HG03159 (cell line): ENCODE results near the gene FNDC11.
"Not testable (repeated sequence)": the region's sequence is repeated elsewhere in the genome, so short reads cannot be mapped to it uniquely, and the experiment has no call there.

Experiments
- ATAC-seq: cut with Tn5 transposase; IDR thresholded peaks from one replicate; pipeline ENCODE4 v1.9.1; 2021; ENCODE audit warnings: mild to moderate bottlenecking, moderate library complexity; ENCODE audit not compliant: unreplicated experiment

The FNDC11 gene

DNA sequence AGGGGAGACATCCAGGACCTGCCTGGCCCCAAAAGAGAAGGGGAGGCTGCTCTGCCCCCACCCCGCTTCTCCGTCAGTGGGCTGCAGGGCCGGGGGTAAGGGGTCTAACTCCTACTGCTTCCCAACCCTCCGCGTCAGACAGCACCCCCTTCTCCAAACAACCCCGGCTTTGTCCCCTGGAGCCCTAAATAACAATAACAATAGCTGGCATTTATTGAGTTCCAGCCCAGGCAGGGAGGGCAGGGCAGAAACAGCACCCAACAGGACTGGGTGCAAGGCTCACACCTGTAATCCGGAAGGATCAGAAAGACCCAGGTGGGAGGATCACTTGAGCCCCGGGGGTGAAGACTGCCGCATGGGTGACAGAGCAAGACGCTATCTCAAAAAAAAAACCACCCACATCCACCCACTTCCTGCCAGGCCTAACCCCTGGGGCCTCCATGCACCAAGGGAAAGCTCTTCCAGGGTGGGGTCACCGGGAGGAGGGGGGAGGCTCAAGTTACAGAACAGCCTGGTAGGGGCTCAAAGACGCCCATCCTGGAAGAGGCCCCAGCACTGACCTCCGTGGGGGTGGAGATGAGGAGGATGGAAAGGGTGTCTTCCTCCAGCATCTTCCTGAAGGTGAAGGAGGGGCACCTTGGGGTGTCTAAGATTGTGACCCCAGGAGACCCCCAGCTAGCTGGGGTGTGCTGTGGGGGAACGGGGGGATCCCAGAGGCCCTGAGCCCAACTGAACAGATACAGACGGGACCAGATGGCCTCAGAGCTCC lies 1.3 kb upstream of the FNDC11 start:
- peak; percentile 33 for ATAC-seq

DNA sequence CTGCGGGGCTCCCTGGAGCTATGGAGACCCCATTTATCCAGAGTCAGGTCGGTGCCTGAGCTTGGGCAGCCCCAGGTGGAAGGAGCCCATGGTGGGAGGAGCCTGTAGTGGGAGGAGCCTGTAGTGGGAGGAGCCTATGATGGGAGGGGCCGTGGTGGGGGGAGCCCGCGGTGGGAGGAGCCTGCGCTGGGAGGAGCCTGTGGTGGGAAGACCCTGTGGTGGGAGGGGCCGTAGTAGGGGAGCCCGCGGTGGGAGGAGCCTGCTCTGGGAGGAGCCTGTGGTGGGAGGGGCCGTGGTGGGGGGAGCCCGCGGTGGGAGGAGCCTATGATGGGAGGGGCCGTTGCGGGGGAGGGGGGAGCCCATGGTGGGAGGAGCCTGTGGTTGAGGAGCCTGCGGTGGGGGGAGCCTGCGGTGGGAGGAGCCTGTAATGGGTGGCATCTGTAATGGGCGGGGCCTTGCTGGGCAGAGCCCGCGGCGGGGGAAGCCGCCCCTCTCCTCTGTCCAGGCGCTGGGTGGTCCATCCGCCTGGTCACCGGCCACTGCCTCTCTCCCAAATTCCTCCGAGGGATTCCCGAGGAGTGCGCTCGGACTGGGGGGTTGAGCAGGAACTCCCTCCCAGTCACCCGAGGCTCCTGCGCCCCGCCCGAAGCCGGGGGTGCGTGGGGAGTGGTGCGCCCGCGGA lies 567 bp upstream of the FNDC11 start:
- peak; percentile 35 for ATAC-seq

DNA sequence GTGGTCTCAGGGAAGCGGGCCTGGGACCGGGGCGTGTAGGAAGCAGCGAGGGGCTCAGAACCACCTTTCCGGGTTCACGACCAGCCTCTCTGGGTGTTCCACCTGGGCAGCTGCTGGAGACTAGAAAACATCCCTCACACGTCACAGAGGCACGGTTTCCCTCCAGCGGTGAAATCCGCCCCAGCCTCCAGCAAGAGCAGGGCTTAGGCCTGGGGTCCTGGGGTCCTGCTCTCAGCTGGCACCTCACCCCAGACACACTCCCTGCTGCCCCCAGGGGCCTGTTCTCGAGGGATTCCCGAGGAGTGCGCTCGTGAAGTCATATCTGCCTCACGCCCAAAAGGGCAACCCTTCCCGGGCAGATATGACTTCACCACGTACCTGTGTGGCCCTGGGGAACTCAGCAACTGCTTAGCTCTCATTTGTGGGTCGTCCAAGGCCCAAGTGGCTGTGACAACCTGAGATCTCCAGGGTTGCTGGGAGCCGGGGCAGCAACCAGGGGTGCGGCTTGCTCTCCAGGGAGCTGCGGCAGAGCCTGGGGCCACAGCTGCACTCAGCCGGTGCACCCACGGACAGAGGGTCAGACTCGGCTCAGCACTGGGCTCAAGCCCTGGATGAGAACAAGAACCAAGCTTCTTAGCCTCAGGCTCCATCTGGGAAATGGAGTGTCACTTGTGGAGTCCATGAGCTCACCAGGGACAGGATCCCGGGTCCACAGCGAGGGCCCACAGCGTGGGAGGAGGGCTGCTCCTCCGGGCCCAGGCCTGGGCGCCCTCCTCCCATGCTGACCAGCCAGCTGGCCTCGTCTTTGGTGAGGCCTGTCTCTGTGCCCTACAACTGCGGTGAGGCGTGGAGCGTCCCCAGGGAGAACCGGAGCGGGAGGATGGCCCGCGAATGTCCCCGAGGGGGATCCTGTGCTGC lies 661 bp downstream of the FNDC11 start:
- ATAC-seq, result no peak

DNA sequence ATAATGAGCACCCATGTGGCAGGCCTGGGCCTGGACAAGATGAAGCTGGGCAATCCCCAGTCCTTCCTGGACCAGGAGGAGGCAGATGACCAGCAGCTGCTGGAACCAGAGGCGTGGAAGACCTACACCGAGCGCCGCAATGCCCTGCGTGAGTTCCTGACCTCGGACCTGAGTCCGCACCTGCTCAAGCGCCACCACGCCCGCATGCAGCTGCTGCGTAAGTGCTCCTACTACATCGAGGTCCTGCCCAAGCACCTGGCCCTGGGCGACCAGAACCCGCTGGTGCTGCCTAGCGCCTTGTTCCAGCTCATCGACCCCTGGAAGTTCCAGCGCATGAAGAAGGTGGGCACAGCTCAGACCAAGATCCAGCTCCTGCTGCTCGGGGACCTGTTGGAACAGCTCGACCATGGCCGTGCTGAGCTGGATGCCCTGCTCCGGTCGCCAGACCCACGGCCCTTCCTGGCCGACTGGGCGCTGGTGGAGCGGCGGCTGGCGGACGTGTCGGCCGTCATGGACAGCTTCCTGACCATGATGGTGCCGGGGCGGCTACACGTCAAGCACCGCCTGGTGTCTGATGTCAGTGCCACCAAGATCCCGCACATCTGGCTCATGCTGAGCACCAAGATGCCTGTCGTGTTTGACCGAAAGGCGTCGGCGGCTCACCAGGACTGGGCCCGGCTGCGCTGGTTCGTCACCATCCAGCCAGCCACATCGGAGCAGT lies 1.9 kb downstream of the FNDC11 start:
- ATAC-seq, result no peak

DNA sequence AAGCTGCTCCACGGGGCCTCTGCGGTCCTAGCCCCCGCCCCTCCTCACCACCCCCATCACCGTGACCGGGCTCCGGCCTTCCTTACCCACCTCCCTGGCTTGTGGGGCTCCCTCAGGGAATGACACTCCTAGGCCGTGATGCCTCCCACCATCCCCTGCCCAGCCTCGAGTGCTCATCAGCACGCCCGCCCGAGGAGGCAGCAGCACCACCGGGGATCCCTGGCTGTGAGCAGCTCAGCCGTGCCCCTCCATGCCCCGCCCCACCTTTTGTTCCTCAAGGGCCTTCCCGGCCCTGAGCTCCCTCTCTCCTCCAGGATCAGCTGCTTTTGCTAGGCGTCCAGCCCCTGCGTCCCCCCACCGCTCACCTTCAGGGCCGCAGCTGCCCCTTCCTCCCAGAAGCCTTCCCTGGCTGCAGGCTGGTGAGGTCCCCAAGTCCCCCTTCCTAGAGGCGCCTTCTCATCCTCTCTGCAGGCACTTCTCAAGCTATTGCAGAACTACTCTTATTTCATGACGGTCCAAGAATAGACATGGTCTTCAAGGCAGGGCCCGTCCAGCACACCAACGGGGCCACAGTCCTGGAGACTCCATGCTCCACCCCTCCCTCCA lies 3.0 kb downstream of the FNDC11 start:
- no peak for ATAC-seq

DNA sequence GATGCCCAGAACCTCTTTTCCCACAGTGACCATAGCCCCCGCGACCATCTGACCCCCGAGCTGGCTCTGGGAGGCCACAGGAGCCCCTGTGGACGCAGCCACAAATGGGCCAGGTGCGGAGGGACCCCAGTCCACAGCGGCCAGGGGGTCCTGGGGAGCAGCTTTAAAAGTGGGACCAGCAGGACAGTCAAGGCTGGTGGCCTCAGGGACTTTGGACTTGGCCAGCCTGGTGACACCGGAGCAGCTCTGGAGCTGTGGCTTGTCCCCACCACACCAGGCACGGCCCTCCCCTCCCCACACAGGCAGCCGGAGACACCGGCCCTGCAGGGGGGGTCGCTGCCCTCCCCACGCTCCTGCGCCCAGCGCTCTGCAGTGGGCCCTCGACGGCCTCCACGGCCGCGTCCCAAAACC lies 3.5 kb downstream of the FNDC11 start:
- ATAC-seq, result no peak

DNA sequence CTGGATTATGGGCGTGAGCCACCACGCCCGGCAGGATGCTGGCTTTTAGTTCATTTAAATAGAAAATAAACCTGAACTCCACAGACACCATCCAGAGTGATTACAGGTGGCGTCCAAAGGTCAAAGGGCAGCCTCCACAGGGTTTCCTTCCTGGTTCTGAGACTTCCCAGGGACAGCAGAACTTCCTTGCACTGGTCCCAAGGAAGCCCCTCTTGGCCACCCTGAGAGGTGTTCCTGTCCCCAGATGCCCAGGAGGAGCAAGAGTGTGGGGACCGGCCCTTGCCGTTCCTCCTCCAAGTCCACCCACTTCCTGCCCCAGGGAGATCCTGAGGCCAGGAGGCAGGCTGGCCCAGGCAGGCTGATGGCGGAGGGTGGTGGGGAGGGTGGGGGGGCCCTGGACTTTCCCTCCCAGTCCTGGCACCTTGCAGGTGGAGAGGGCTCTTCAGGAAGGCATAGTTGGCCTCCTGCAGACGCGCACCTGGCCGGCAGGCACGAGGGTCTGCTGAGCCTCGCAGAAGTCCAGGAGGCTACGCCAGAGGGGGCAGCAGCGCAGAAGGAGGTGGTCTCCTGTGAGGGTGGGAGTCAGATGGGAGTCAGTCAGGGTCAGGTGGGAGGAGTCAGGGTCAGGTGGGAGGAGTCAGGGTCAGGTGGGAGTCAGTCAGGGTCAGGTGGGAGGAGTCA lies 5.0 kb downstream of the FNDC11 start:
- ATAC-seq, result no peak

DNA sequence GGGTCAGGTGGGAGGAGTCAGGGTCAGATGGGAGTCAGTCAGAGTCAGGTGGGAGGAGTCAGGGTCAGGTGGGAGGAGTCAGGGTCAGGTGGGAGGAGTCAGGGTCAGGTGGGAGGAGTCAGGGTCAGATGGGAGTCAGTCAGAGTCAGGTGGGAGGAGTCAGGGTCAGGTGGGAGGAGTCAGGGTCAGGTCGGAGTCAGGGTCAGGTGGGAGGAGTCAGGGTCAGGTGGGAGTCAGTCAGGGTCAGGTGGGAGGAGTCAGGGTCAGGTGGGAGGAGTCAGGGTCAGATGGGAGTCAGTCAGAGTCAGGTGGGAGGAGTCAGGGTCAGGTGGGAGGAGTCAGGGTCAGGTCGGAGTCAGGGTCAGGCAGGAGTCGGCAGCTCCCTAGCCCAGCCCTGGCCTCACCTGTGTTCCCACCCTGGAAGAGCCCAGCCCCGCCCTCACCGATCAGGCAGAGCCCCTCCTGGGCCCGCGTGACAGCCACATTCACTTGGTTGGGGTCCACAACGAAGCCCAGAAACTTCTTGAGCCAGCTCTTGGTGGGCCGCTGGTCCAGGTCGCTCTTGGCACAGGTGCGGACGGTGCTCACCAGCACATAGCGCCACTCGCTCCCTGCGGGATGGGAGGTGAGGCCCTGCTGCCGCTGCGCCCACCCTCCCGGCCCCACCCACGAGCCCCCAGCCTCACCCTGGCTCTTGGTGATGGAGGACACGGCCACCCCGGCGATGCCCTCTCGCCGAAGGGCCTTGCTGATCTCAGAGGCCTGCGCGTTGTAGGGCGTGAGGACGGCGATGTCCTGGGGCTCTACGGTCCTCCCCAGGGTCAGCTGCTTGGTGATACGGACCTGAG lies 5.8 kb downstream of the FNDC11 start:
- not testable (repeated sequence) for ATAC-seq

DNA sequence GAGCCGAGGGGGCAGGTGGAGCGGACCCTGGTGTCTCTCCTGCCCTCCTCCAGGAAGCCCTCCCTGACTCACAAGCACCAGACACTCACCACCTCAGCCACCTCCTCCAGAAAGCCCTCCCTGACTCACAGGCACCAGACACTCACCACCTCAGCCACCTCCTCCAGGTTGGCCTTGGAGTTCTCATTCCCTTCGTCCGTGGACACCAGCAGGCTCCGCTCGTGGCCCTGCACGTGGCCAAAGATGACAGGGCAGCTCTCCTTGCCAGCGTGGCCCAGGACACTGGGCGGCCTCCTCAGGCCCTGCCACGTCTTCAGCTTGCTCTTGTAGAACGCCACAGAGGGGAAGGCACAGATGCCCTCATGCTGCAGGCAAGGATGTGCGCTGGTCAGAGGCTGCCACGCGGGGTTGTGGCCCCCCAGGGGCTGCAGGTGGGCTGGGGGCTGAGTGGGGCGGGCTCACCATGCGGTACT lies 6.4 kb downstream of the FNDC11 start:
- ATAC-seq, result no peak

DNA sequence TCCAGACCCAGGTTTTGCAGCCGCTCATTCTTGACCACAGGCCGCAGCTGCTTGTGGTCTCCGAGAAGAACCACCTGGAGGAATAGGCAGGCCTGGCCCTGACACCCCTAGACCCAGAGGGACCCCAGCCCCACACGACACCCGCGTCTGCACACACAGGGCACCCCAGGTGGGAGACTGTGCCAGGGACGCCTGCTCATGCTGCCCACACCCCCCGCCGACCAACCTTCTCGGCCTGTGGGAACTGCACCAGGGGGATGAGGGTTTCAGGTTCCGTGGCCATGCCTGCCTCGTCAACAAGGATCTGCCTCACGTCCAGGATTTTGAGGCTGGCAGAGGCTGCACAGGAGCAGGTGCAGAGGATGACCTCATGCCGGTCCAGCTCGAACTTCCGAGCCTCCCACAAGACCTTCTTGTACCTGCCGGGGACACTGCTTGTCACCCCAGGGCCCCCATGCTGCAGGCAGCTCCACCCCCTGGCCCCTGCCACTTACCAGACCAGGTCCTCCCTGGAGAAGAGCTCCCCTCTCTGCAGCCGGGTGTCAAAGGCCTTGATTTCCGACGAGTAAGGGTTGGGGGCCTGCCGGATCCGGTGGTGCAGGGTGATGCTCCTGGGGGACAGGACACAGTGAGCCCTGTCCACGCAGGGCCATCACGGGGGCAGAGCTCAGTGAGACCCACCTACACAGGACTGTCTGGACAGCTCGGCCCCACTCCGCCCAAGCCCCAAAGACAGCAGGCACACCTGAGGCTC lies 7.1 kb downstream of the FNDC11 start:
- ATAC-seq, result no peak

DNA sequence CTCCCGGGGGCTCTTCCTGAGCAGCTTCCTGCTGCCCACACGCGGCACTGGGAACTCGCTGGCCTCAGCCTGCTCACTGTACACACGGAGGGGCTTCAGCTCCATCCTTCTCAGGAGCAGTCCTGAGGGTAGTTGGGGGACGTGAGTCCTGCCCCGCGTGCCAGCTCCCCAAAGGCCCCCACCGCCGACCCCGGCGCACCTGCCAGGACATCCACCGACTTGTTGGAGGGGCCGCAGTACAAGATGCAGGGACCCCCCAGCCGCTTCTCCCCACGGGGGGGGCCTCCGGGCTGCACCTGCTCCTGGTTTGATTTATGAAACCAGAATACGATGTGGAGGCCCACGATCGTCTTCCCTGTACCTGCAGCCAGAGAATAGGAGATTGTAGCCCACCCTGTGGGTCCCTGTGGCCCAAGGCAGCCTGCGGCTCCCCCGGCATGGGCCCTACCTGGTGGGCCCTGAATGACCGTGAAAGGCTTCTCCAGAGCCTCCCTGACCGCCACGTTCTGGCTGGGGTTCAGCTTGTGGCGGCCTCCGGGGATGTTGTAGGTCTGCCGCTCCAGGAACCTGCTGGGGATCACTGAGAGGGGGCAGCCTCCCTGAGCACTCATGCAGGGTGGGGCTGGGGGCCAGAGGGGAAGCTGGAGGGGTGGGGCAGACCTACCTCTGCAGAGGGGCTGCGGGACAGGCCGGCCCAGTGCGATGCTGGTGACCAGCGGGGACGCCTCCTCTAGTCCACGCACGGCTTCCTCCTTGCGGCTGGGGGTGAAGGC lies 7.9 kb downstream of the FNDC11 start:
- ATAC-seq, result no peak

DNA sequence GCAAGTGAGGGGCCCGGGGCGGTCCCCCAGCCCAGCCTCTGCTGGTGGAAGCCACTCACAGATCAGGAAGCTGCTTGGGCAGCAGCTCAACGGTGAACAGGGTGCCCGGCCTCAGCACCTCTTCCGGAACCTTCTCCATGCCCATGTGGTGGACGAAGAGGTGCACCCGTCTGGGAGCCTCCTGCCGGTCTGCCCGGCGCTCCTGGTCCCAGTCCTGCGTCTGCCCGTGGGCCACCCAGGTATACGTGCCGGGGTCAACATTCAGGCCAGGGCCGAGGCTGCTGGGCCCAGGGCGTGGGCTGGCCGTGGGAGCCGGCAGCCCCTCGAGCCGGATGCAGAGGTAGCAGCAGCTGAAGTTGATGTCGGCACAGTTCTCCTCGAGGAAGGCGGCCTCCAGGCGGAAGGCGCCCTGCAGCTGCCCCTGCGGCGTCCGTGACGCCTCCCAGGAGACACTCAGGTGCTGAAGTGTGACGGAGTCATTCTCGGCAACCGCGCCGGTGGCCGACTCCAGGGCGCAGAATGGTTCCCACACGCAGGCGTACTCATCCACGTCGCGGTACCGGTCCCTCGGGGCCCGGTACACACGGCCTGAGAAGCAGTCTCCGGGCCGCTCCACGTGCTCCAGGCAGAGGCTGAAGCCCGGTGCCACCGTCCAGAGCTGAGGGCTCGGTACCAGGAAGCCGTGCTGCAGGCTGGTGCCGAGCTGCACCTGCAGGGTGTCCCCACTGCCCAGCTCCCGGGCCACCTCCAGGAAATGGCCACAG lies 8.7 kb downstream of the FNDC11 start:
- ATAC-seq, result no peak

DNA sequence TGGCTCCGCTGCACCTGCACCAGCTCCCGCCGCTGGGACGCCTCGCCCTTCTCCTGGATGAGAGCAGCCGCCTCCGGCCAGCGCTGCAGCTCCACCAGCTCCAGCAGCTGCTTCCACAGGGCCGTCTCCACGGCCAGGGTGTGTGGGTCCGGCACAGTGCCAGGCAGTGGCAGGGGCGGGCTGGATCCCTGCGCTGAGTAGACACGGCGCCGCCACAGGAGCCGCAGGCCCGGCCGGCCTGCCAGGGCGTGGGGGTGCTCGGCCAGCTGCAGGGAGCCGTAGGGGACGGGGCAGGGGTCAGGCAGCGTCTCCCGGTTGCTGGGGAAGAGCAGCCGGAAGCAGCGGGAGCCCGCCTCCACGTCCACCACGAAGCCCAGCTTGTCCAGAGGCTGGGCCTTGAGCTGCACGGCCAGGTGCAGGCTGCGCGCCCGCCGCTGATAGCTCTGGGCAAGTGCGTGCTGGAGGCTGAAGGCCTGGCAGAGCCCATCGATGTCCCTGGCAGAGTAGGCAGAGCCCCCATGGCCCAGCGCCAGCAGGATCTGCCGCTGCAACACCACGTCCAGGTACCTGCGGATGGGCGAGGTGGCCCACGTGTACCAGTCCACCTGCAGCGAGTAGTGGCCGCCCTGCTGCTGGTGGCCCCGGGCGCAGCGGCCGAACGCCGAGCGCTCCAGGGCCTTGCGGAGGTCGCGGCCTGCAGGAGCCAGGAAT lies 9.4 kb downstream of the FNDC11 start:
- no peak for ATAC-seq

DNA sequence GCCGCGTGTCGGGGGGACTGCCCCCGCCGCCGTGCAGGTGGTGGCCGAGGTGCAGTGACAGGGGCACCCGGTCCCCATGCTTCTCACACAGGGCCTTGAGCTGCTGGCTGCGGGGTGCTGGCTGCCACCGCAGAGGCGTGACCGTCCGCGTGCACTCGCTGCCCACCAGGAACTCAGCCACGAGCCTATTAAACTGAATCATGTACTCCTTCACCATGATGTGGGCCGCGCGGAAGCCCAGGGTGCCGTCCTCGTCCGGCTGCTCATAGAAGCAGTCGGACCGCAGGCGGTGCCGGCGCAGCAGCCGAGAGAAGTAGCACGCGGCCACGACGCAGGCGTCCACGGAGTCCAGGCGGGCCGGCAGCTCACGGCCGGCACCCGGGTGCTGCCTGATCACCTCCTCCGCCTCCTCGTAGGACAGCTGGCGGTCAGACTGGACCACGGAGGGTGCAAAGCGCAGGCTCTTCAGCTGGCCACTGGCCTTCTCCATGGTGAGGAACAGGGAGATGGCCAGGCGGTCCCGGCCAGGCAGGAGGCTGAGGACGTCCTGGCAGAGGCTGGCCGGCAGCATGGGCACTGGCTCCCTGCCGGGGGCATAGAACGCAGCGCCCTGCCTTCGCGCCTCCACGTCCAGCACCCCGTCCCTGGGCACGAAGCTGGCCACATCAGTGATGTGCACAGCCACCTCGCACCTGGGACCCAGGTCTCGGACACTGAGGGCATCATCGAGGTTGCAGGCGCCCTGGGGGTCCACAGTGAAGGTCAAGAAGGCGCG lies 10.3 kb downstream of the FNDC11 start:
- ATAC-seq, result no peak

DNA sequence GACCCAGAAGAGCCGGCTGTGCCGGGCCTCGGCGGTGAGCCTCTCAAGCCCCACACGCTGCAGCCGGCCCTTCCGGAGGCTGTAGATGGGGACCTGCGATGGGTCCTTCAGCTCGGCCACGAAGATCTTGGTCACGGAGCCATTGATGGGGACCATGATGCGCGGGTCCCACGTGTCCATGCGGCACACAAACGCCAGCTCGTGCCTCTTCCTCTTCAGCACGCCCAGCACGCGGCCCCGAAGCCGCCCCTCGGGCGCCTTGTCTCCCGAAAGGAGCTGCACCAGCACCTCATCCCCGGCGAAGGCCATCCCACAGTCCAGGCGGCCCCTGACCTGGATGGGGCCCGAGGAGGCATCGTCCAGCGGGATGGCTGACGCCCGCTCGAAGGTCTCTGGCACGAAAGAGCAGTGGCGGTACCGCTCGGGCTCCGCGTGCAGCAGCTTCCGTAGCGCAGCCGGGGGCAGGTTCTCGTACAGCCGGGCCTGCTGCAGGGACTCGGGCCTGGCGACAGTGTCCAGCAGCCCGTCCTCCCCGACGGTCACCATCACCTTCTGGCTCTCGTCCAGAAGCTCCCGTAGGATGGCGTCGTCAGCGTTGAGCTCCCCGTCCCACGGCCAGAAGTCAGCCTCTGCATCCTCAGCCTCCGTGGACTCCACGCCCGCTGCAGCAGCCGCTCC lies 11.2 kb downstream of the FNDC11 start:
- ATAC-seq, result no peak
